Neural cell (in vitro differentiated cells): ENCODE measurements around the gene IL10. TPM values are rescaled to one million over a fixed set of nuclear protein-coding genes. Genes with fewer than 3 reads are reported as not detected.

Experiments
- H2AFZ ChIP-seq: fragments of 200-600, 300-800 bp; sonication (generic), shearing (Covaris generic); 2 replicates; pipeline ENCODE4 v1.6.0; 2014; ENCODE audit warnings: low read depth, mild to moderate bottlenecking, antibody characterized with exemption, low read length, moderate library complexity
- H3F3A ChIP-seq: fragments of 200-600 bp; shearing (Covaris generic); 2 replicates; pipeline ENCODE4 v1.6.1; 2016; ENCODE audit warnings: mild to moderate bottlenecking, moderate library complexity, mixed read lengths, antibody characterized with exemption, low read length; ENCODE audit not compliant: insufficient read depth, poor library complexity, severe bottlenecking
- H3K27ac ChIP-seq: fragments of 200-600, 300-800 bp; sonication (generic), shearing (Covaris generic); 2 replicates; pipeline ENCODE4 v1.5.1; 2014; ENCODE audit warnings: mild to moderate bottlenecking, low read length, moderate library complexity
- H3K27me3 ChIP-seq: fragments of 300-800, 200-600 bp; sonication (generic), shearing (Covaris generic); 2 replicates; pipeline ENCODE4 v1.6.0; 2014; ENCODE audit warnings: mild to moderate bottlenecking, low read depth, low read length, moderate library complexity; ENCODE audit not compliant: insufficient read depth
- H3K36me3 ChIP-seq: fragments of 300-800, 200-600 bp; sonication (generic), shearing (Covaris generic); 2 replicates; pipeline ENCODE4 v1.5.1; 2014; ENCODE audit warnings: mild to moderate bottlenecking, antibody characterized with exemption, low read length, moderate library complexity; ENCODE audit not compliant: insufficient read depth
- H3K4me2 ChIP-seq: fragments of 300-800, 200-600 bp; sonication (generic), shearing (Covaris generic); 2 replicates; pipeline ENCODE4 v1.6.0; 2014; ENCODE audit warnings: mild to moderate bottlenecking, low read length
- H3K4me3 ChIP-seq: fragments of 300-800, 200-600 bp; sonication (generic), shearing (Covaris generic); 2 replicates; pipeline ENCODE4 v1.5.1; 2014; ENCODE audit warnings: mild to moderate bottlenecking, low read length, moderate library complexity
- H3K79me2 ChIP-seq: fragments of 200-600 bp; shearing (Covaris generic); replicated peaks from 2 replicates; pipeline ENCODE4 v1.6.0; 2014; ENCODE audit warnings: mild to moderate bottlenecking, low read length, moderate library complexity; ENCODE audit not compliant: insufficient read depth
- H3K9ac ChIP-seq: fragments of 300-800, 200-600 bp; sonication (generic), shearing (Covaris generic); 2 replicates; pipeline ENCODE4 v1.6.1; 2016; ENCODE audit warnings: mild to moderate bottlenecking, low read length, mixed read lengths
- H3K9me2 ChIP-seq: fragments of 200-600 bp; shearing (Covaris generic); 2 replicates; pipeline ENCODE4 v1.6.1; 2016; ENCODE audit warnings: mild to moderate bottlenecking, low read length, mixed read lengths; ENCODE audit not compliant: insufficient read depth
- H3K9me3 ChIP-seq: fragments of 200-600, 300-800 bp; sonication (generic), shearing (Covaris generic); 2 replicates; pipeline ENCODE4 v1.6.1; 2016; ENCODE audit warnings: mild to moderate bottlenecking, mixed run types, low read length, moderate library complexity, mixed read lengths
- H4K20me1 ChIP-seq: fragments of 200-600 bp; shearing (Covaris generic); 2 replicates; pipeline ENCODE4 v1.6.1; 2016; ENCODE audit warnings: mild to moderate bottlenecking, mixed run types; ENCODE audit not compliant: insufficient read depth
- CTCF ChIP-seq: fragments of 450-650 bp; IDR thresholded peaks from 2 replicates; pipeline ENCODE4 v1.5.1; 2014; ENCODE audit warnings: antibody characterized with exemption, mild to moderate bottlenecking, moderate library complexity; ENCODE audit not compliant: poor library complexity, severe bottlenecking
- EP300 ChIP-seq: fragments of 450-650 bp; conservative IDR thresholded peaks from 2 replicates; pipeline ENCODE4 v1.6.1; 2014; ENCODE audit warnings: antibody characterized with exemption, mild to moderate bottlenecking, moderate library complexity; ENCODE audit not compliant: poor library complexity, severe bottlenecking
- EZH2 ChIP-seq: fragments of 200-600, 300-800 bp; shearing (Covaris generic), sonication (generic); IDR thresholded peaks from 2 replicates; pipeline ENCODE4 v1.6.1; 2014; ENCODE audit warnings: antibody characterized with exemption, low read length, borderline replicate concordance, mild to moderate bottlenecking; ENCODE audit not compliant: insufficient read depth, poor library complexity, severe bottlenecking
- MXI1 ChIP-seq: fragments of 450-650 bp; conservative IDR thresholded peaks from 2 replicates; pipeline ENCODE4 v1.6.1; 2014; ENCODE audit warnings: antibody characterized with exemption, mild to moderate bottlenecking; ENCODE audit not compliant: poor library complexity, severe bottlenecking
- POLR2AphosphoS5 ChIP-seq: IDR thresholded peaks from 2 replicates; pipeline ENCODE4 v1.6.1; 2012
- RAD21 ChIP-seq: fragments of 450-650 bp; conservative IDR thresholded peaks from 2 replicates; pipeline ENCODE4 v1.6.1; 2014; ENCODE audit warnings: antibody characterized with exemption, mild to moderate bottlenecking, moderate library complexity
- SMC3 ChIP-seq: fragments of 450-650 bp; conservative IDR thresholded peaks from 2 replicates; pipeline ENCODE4 v1.6.1; 2014; ENCODE audit warnings: antibody characterized with exemption, mild to moderate bottlenecking, moderate library complexity; ENCODE audit not compliant: poor library complexity
- TAF1 ChIP-seq: IDR thresholded peaks from 2 replicates; pipeline ENCODE4 v1.6.1; 2012; ENCODE audit warnings: low read depth
- polyA plus RNA-seq: library from polyadenylated mRNA; depleted of rRNA; stranded (reverse); fragments of >200 nt; gene quantifications from 2 replicates; pipeline ENCODE4 v1.2.3, GENCODE V29; 2014
- TF ChIP-seq, protein P1 (sequence below): IDR thresholded peaks from 2 replicates; pipeline ENCODE4 v1.6.1; 2012; ENCODE audit warnings: borderline replicate concordance

IL10 gene
- polyA plus RNA-seq, 1 donor from 2014 or later: not detected

DNA sequence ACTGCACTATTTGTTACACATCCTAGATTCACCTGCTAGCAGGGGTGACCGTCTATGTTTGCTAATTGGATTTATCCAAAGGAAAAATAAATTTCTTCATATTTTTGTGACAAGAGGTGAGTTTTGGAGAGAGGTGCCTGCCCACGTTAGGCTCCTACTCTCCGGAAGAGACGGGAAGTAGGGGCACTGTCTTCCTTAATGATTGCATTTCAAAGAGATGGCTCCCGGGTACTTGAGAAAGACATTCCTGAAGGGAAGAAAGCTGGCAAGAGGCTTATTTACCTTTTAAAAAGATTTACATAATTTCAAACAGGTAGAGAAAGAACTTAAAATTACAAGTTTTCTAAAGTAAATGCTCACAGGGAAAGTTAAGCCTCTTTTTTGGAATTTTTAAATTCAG, 20.4 kb downstream of the IL10 start:
- no peaks in the 10 kb centered on the region for H4K20me1 ChIP-seq
- H3K4me2 ChIP-seq: no peak overlapping the region
- no peak overlapping the region for H3K9ac ChIP-seq
- TF ChIP-seq, protein P1, sequence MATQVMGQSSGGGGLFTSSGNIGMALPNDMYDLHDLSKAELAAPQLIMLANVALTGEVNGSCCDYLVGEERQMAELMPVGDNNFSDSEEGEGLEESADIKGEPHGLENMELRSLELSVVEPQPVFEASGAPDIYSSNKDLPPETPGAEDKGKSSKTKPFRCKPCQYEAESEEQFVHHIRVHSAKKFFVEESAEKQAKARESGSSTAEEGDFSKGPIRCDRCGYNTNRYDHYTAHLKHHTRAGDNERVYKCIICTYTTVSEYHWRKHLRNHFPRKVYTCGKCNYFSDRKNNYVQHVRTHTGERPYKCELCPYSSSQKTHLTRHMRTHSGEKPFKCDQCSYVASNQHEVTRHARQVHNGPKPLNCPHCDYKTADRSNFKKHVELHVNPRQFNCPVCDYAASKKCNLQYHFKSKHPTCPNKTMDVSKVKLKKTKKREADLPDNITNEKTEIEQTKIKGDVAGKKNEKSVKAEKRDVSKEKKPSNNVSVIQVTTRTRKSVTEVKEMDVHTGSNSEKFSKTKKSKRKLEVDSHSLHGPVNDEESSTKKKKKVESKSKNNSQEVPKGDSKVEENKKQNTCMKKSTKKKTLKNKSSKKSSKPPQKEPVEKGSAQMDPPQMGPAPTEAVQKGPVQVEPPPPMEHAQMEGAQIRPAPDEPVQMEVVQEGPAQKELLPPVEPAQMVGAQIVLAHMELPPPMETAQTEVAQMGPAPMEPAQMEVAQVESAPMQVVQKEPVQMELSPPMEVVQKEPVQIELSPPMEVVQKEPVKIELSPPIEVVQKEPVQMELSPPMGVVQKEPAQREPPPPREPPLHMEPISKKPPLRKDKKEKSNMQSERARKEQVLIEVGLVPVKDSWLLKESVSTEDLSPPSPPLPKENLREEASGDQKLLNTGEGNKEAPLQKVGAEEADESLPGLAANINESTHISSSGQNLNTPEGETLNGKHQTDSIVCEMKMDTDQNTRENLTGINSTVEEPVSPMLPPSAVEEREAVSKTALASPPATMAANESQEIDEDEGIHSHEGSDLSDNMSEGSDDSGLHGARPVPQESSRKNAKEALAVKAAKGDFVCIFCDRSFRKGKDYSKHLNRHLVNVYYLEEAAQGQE: no peak
- TF ChIP-seq POLR2AphosphoS5: no peak
- TF ChIP-seq CTCF: no peak
- TF ChIP-seq MXI1: no peak
- TF ChIP-seq SMC3: no peak
- no peak for TF ChIP-seq EZH2
- no peak for TF ChIP-seq TAF1
- no peak for TF ChIP-seq EP300
- no peak for TF ChIP-seq RAD21
- H3K27me3 ChIP-seq: no peaks in the 10 kb centered on the region
- H3K9me2 ChIP-seq: no peaks in the 10 kb centered on the region
- no peaks in the 10 kb centered on the region for H3K36me3 ChIP-seq
- H3K27ac ChIP-seq: no peak overlapping the region
- H2AFZ ChIP-seq: no peak overlapping the region
- H3F3A ChIP-seq: no peaks in the 10 kb centered on the region
- no peak overlapping the region for H3K4me3 ChIP-seq
- no peaks in the 10 kb centered on the region for H3K9me3 ChIP-seq
- no peaks in the 10 kb centered on the region for H3K79me2 ChIP-seq

GRCh38 chr1:206748348-206749030, 23.8 kb downstream of the IL10 start:
- H3K27ac ChIP-seq: no peak overlapping the region
- no peak overlapping the region for H3K9ac ChIP-seq
- no peaks in the 10 kb centered on the region for H3F3A ChIP-seq
- H4K20me1 ChIP-seq: no peaks in the 10 kb centered on the region
- H3K4me2 ChIP-seq: no peak overlapping the region
- H2AFZ ChIP-seq: no peak overlapping the region
- no peaks in the 10 kb centered on the region for H3K9me3 ChIP-seq
- no peaks in the 10 kb centered on the region for H3K27me3 ChIP-seq
- H3K9me2 ChIP-seq: no peaks in the 10 kb centered on the region
- no peak overlapping the region for H3K4me3 ChIP-seq
- H3K36me3 ChIP-seq: no peaks in the 10 kb centered on the region
- TF ChIP-seq POLR2AphosphoS5 (no peak), CTCF (no peak), MXI1 (no peak), TAF1 (no peak)
- no peaks in the 10 kb centered on the region for H3K79me2 ChIP-seq
